HepG2 (cell line): ENCODE results near the gene ITM2B. TPM values are rescaled to one million over a fixed set of nuclear protein-coding genes. Genes with fewer than 3 reads are reported as not detected.

Experiments
- GATAD2A ChIP-seq: IDR thresholded peaks from 2 replicates; pipeline ENCODE4 v1.6.1; 2016
- KDM6A ChIP-seq: IDR thresholded peaks from 2 replicates; pipeline ENCODE4 v1.6.1; 2016; ENCODE audit warnings: low read depth
- KIAA2018 ChIP-seq: sonication (generic); formaldehyde crosslinking; IDR thresholded peaks from 2 replicates; pipeline ENCODE4 v1.5.0; 2020; ENCODE audit warnings: mild to moderate bottlenecking, missing genetic modification reagents, borderline replicate concordance
- MAFG ChIP-seq: sonication (generic); formaldehyde crosslinking; IDR thresholded peaks from 2 replicates; pipeline ENCODE4 v1.5.1; 2020; ENCODE audit warnings: mild to moderate bottlenecking, missing genetic modification reagents
- NBN ChIP-seq: fragments of 450-650 bp; conservative IDR thresholded peaks from 2 replicates; pipeline ENCODE4 v1.6.1; 2017
- SAP130 ChIP-seq: IDR thresholded peaks from 2 replicates; pipeline ENCODE4 v1.6.1; 2016; ENCODE audit warnings: low read depth
- SKI ChIP-seq: fragments of 450-650 bp; IDR thresholded peaks from one replicate; pipeline ENCODE4 v1.6.1; 2018; ENCODE audit warnings: mild to moderate bottlenecking; ENCODE audit not compliant: partially characterized antibody
- SYNCRIP ChIP-seq: fragments of 200-400 bp; formaldehyde crosslinking; IDR thresholded peaks from 2 replicates; pipeline ENCODE4 v1.6.1; 2018; ENCODE audit warnings: mild to moderate bottlenecking, low read depth, low read length; ENCODE audit not compliant: insufficient read depth
- TCF7 ChIP-seq: sonication (generic); IDR thresholded peaks from 2 replicates; pipeline ENCODE4 v1.6.1; 2016; ENCODE audit warnings: antibody characterized with exemption, low read depth
- TFDP2 ChIP-seq: sonication (generic); formaldehyde crosslinking; IDR thresholded peaks from 2 replicates; pipeline ENCODE4 v1.4.0; 2020; ENCODE audit warnings: missing genetic modification reagents
- ZBTB44 ChIP-seq: sonication (generic); formaldehyde crosslinking; IDR thresholded peaks from 2 replicates; pipeline ENCODE4 v1.4.0; 2020; ENCODE audit warnings: missing genetic modification reagents
- ZNF350 ChIP-seq: sonication (generic); formaldehyde crosslinking; IDR thresholded peaks from 2 replicates; pipeline ENCODE4 v1.4.0; 2020; ENCODE audit warnings: mild to moderate bottlenecking, low read depth, missing genetic modification reagents, borderline replicate concordance
- ZNF724P ChIP-seq: sonication (generic); formaldehyde crosslinking; IDR thresholded peaks from 2 replicates; pipeline ENCODE4 v1.8.0; 2022; ENCODE audit warnings: missing genetic modification reagents, borderline replicate concordance
- polyA plus RNA-seq, 8 experiments: library from polyadenylated mRNA; depleted of rRNA in 3 of 8; stranded (reverse) in 7 of 8; unstranded in 1 of 8; fragments of >200 nt; fragmentation: Illumina TruSeq in 4 of 8; extraction: Trizol in 4 of 8; gene quantifications; 2 replicates each; pipeline versions ENCODE4 v1.2.1 to v1.2.3, GENCODE V29; 2011 to 2016; ENCODE audit warnings: low read depth in 4 of 8, missing spikeins in 1 of 8, mixed read lengths in 1 of 8; ENCODE audit not compliant: insufficient read depth in 1 of 8
- total RNA-seq, 5 experiments: library from RNA; depleted of rRNA; stranded (reverse); fragments of >200 nt; fragmentation: Illumina TruSeq; extraction: Trizol; gene quantifications; 2 replicates each; pipeline ENCODE4 v1.2.3, GENCODE V29; 2016; ENCODE audit warnings: low read depth in 1 of 5
- TF ChIP-seq, protein P1 (sequence below): IDR thresholded peaks from 2 replicates; pipeline ENCODE4 v1.6.1; 2016; ENCODE audit warnings: mild to moderate bottlenecking, missing biosample characterization, missing genetic modification reagents
- TF ChIP-seq, protein P2 (sequence below): sonication (generic); formaldehyde crosslinking; IDR thresholded peaks from 2 replicates; pipeline ENCODE4 v1.4.0; 2020; ENCODE audit warnings: missing genetic modification reagents, mild to moderate bottlenecking, borderline replicate concordance

ITM2B gene
- total and polyA plus RNA-seq, 2 of the 13 experiments (the other 11 are each of a cell fraction or from before 2014, with no cell fraction given): 158 to 373 TPM

- TF ChIP-seq KIAA2018 (CRISPR knock-in tag) (no peak), KDM6A (CRISPR knock-in tag) (peak; percentile 38; the same call in 1 of the 2 replicates), SAP130 (CRISPR knock-in tag) (peak; percentile 39; the same call in 1 of the 2 replicates), MAFG (CRISPR knock-in tag) (no peak), ZNF724P (no peak), SKI (no peak), TFDP2 (CRISPR knock-in tag) (no peak), GATAD2A (CRISPR knock-in tag) (peak; percentile 44), TCF7 (peak; percentile 64), NBN (no peak), ZNF350 (CRISPR knock-in tag) (no peak), ZBTB44 (CRISPR knock-in tag) (no peak), SYNCRIP (no peak)
- TF ChIP-seq, protein P1, sequence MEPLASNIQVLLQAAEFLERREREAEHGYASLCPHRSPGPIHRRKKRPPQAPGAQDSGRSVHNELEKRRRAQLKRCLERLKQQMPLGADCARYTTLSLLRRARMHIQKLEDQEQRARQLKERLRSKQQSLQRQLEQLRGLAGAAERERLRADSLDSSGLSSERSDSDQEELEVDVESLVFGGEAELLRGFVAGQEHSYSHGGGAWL (CRISPR knock-in tag): no peak
- TF ChIP-seq, protein P2, sequence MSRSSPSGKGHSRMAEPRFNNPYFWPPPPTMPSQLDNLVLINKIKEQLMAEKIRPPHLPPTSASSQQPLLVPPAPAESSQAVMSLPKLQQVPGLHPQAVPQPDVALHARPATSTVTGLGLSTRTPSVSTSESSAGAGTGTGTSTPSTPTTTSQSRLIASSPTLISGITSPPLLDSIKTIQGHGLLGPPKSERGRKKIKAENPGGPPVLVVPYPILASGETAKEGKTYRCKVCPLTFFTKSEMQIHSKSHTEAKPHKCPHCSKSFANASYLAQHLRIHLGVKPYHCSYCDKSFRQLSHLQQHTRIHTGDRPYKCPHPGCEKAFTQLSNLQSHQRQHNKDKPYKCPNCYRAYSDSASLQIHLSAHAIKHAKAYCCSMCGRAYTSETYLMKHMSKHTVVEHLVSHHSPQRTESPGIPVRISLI (CRISPR knock-in tag): no peak
Measured at GRCh38 chr13:48292650-48293049, 59.6 kb downstream of the ITM2B start (continued).
